ENCODE data around the gene OR5C1. TPM values are rescaled to one million over a fixed set of nuclear protein-coding genes. Genes with fewer than 3 reads are reported as not detected.

The OR5C1 gene
- polyA plus RNA-seq, 2 of the 4 experiments (the other 2 are of a cell fraction) = not detected

GRCh38 chr9:122812736-122813135 is 24.0 kb downstream of the OR5C1 start:
- Histone ChIP-seq H3K27ac (no peak overlapping the region), H3K4me2 (no peak overlapping the region), H3K9me3 (no peaks in the 10 kb centered on the region), H3K4me1 (0 out of 3 replicates have a peak, but pooled peaks cover 4% of the 10 kb centered on the region), H3K4me3 (no peak overlapping the region)
- TF ChIP-seq RFX5 (IDR thresholded peaks at IDR 0.05) = no peak
- TF ChIP-seq REST (IDR thresholded peaks at IDR 0.05) = no peak
- TF ChIP-seq HOXA7 (CRISPR knock-in tag; IDR thresholded peaks at IDR 0.05) = no peak
- no peak for TF ChIP-seq NFE2L2 (conservative IDR thresholded peaks at IDR 0.05; ENCODE audit: low read length)
- no peak for TF ChIP-seq CBX2 (IDR thresholded peaks at IDR 0.05; ENCODE audit: borderline replicate concordance, low read depth)
- TF ChIP-seq FOSB (CRISPR knock-in tag; IDR thresholded peaks at IDR 0.05) = no peak
- TF ChIP-seq, protein P1, sequence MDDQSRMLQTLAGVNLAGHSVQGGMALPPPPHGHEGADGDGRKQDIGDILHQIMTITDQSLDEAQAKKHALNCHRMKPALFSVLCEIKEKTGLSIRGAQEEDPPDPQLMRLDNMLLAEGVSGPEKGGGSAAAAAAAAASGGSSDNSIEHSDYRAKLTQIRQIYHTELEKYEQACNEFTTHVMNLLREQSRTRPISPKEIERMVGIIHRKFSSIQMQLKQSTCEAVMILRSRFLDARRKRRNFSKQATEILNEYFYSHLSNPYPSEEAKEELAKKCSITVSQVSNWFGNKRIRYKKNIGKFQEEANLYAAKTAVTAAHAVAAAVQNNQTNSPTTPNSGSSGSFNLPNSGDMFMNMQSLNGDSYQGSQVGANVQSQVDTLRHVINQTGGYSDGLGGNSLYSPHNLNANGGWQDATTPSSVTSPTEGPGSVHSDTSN (IDR thresholded peaks at IDR 0.05) = no peak
- no peak for TF ChIP-seq HEYL (CRISPR knock-in tag; IDR thresholded peaks at IDR 0.05)
- no peak for TF ChIP-seq CHD2 (IDR thresholded peaks at IDR 0.05; ENCODE audit: low read length, partially characterized antibody)
- TF ChIP-seq MAX (IDR thresholded peaks at IDR 0.05) = no peak
- TF ChIP-seq SMC3 (IDR thresholded peaks at IDR 0.05) = no peak
- TF ChIP-seq, protein P2, sequence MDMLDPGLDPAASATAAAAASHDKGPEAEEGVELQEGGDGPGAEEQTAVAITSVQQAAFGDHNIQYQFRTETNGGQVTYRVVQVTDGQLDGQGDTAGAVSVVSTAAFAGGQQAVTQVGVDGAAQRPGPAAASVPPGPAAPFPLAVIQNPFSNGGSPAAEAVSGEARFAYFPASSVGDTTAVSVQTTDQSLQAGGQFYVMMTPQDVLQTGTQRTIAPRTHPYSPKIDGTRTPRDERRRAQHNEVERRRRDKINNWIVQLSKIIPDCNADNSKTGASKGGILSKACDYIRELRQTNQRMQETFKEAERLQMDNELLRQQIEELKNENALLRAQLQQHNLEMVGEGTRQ (IDR thresholded peaks at IDR 0.05) = no peak
- no peak for TF ChIP-seq FOXS1 (CRISPR knock-in tag; IDR thresholded peaks at IDR 0.05)
- TF ChIP-seq ZNF302 (CRISPR knock-in tag; IDR thresholded peaks at IDR 0.05) = no peak
- TF ChIP-seq PHF8 (IDR thresholded peaks at IDR 0.05; ENCODE audit: borderline replicate concordance, low read depth) = no peak
- no peak for ATAC-seq
- FAIRE-seq = no peak
- CTCF ChIA-PET = interaction anchor here (0.7 to 9.8 kb wide), 6 partner anchors 50 to 714 kb away, joined by 3 to 108 read pairs (median 4); no protein-coding TSS in a partner anchor
- DNase-seq (ENCODE audit: low read depth in 1 of 2, low spot score in 1 of 2) = no peak
- POLR2A ChIA-PET = no interaction called here
- 76% methylated on average over 4 of the region's 4 CpGs for WGBS (ENCODE audit: missing lambda C conversion rate)

DNA sequence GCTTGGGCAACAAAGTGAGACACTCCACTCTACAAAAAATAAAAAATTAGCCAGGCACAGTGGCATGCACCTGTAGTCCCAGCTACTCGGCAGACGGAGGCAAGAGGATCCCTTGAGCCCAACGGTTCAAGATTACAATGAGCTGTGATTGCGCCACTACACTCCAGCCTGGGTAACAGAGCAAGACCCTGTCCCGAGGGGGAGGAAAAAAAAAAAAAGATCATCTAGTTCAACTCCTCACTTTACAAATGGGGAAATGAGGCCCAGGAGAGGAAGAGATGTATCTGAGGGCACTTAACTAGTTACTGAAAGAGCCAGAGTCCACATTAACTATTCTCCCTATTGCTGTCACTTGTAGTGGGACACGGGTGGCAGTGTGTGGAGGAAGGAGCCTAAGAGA is 25.8 kb downstream of the OR5C1 start:
- POLR2A ChIA-PET = no interaction called here
- TF ChIP-seq ZFP36 (IDR thresholded peaks at IDR 0.05; ENCODE audit: borderline replicate concordance, partially characterized antibody) (no peak), NR3C1 (IDR thresholded peaks at IDR 0.05) (no peak), RCOR1 (IDR thresholded peaks at IDR 0.05; ENCODE audit: low read depth, low read length) (no peak), MAFK (IDR thresholded peaks at IDR 0.05; ENCODE audit: partially characterized antibody) (no peak), ZC3H11A (IDR thresholded peaks at IDR 0.05) (no peak), EP300 (IDR thresholded peaks at IDR 0.05) (no peak), TP53 (CRISPR knock-in tag; IDR thresholded peaks at IDR 0.05) (no peak), E2F6 (IDR thresholded peaks at IDR 0.05; ENCODE audit: borderline replicate concordance, low read depth) (no peak), ESRRA (IDR thresholded peaks at IDR 0.05; ENCODE audit: borderline replicate concordance, low read length) (no peak)
- TF ChIP-seq, protein P2 (IDR thresholded peaks at IDR 0.05) = no peak
- H3K4me1 ChIP-seq = peaks cover 11% of the 10 kb centered on the region; the same call in 2 of the 3 replicates
- no peak for DNase-seq (ENCODE audit: low read depth in 1 of 2, low spot score in 1 of 2)
- 75% methylated on average over 6 of the region's 6 CpGs for WGBS (ENCODE audit: missing lambda C conversion rate)
- CTCF ChIA-PET = interaction anchor here (1.1 to 9.8 kb wide), 3 partner anchors 350 to 691 kb away, joined by 3 to 108 read pairs (median 6); no protein-coding TSS in a partner anchor
- H3K4me2 ChIP-seq = no peak overlapping the region
- no peaks in the 10 kb centered on the region for H3K9me3 ChIP-seq
- no peak for ATAC-seq
- FAIRE-seq = no peak
- H3K27ac ChIP-seq = no peak overlapping the region
- no peak overlapping the region for H3K4me3 ChIP-seq

Data from A549 (cell line).